Breast epithelium (tissue), 3 donors: ENCODE results near the gene OR6B1.

Experiments
- CTCF ChIP-seq, 3 donors: fragments of 450-650 bp; IDR thresholded peaks; one replicate each; pipeline ENCODE4 v1.5.1; 2016 to 2017; ENCODE audit warnings: antibody characterized with exemption in 3 of 3, mild to moderate bottlenecking in 3 of 3, moderate library complexity in 3 of 3
- POLR2A ChIP-seq: fragments of 450-650 bp; IDR thresholded peaks from one replicate; pipeline ENCODE4 v1.6.1; 2016; ENCODE audit warnings: antibody characterized with exemption, mild to moderate bottlenecking, moderate library complexity
- POLR2AphosphoS5 ChIP-seq, 3 donors: sonication (generic); formaldehyde crosslinking; IDR thresholded peaks; one replicate each; pipeline ENCODE4 v1.6.1; 2017; ENCODE audit warnings: antibody characterized with exemption in 3 of 3

GRCh38 chr7:143983960-143984359, 16.2 kb upstream of the OR6B1 start:
- TF ChIP-seq POLR2AphosphoS5 (IDR thresholded peaks at IDR 0.05), result no peak
- TF ChIP-seq CTCF (IDR thresholded peaks at IDR 0.05), result no peak
- TF ChIP-seq POLR2A, result no peak
